Cardiac muscle cell (in vitro differentiated cells and primary cell): ENCODE results near the gene PMM2. TPM values are rescaled to one million over a fixed set of nuclear protein-coding genes. Genes with fewer than 3 reads are reported as not detected.
A peak's percentile ranks its signal among the peaks of the same experiment; 100 is the strongest.
"Not testable (repeated sequence)": the region's sequence is repeated elsewhere in the genome, so short reads cannot be mapped to it uniquely, and the experiment has no call there.

ENCODE experiments used
- DNase-seq, 2 donors: peaks; one replicate each; pipeline versions ENCODE4 v3.0.0 to v3.0.0-alpha.2; 2010 to 2017; ENCODE audit warnings: low read depth in 1 of 2, low spot score in 1 of 2
- H3K27ac ChIP-seq: fragments of 200-600 bp; sonication (generic); 2 replicates; pipeline ENCODE4 v1.5.1; 2016
- H3K27me3 ChIP-seq: fragments of 200-600 bp; sonication (generic); 2 replicates; pipeline ENCODE4 v1.6.0; 2016; ENCODE audit warnings: control low read depth
- H3K36me3 ChIP-seq: fragments of 200-600 bp; sonication (generic); 2 replicates; pipeline ENCODE4 v1.5.1; 2016; ENCODE audit warnings: control low read depth
- H3K4me1 ChIP-seq: fragments of 200-600 bp; sonication (generic); 2 replicates; pipeline ENCODE4 v1.8.1; 2017; ENCODE audit warnings: low read depth, mild to moderate bottlenecking, mixed run types
- H3K4me3 ChIP-seq: fragments of 200-600 bp; sonication (generic); 2 replicates; pipeline ENCODE4 v1.5.1; 2016; ENCODE audit warnings: mild to moderate bottlenecking
- H3K9me3 ChIP-seq: fragments of 200-600 bp; sonication (generic); 2 replicates; pipeline ENCODE4 v1.5.1; 2017; ENCODE audit warnings: low read depth, mild to moderate bottlenecking, control low read depth
- polyA plus RNA-seq: library from polyadenylated mRNA; unstranded; fragments of >200 nt; fragmentation: Nextera tagmentation; extraction: Ambion mirVana; gene quantifications from 2 replicates; pipeline ENCODE4 v1.2.1, GENCODE V29; 2016
- total RNA-seq: library from RNA; depleted of rRNA; stranded (reverse); fragments of >200 nt; gene quantifications from 2 replicates; pipeline ENCODE4 v1.2.3, GENCODE V29; 2016
- TF ChIP-seq, protein P1 (sequence below): IDR thresholded peaks from 2 replicates; pipeline ENCODE4 v1.5.1; 2012; ENCODE audit warnings: low read depth, mild to moderate bottlenecking, low read length

The PMM2 gene
- total and polyA plus RNA-seq, 2 experiments from 2014 or later, result 12.9 to 14.2 TPM

DNA sequence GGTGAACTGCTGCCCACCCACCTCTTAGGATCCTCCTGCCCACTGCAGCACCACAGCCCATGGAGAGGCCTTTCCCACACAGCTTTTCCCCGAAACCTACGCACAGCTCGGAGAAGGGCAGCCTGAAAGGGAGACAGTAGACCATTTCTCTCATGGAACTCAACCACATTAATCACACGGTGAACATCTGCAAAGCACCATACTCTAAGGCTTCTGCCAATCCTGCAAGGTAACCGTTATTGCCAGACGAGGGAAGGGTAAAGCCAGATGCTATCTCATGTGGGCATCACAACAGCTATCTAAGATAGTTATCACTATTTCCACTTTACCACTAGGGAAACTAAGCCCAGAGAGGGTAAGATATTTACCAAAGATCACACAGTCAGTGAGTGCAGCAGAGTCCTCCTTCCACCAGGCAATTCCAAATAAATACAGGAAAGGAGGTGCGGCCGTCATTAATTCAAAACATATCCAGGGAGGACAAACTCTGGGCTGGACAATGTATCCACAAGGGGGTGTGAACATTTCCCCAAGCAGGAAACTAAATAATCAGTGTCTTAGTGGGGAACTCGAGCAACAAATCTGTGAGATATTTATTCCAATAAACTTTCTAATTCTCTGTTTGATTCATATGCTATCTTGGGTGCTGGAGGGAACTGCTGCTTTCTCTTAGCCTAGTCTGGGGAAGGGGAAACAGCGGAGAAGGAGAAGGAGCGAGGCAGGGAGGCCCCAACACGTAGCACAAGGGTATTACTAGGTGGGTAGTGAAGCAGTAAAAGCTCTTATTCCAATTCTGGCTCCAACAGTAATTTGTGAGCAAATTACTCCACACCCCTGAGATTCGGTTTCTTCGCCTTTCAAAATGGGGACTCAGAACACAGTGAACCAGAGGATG is 923 bp upstream of the PMM2 start:
- TF ChIP-seq, protein P1, sequence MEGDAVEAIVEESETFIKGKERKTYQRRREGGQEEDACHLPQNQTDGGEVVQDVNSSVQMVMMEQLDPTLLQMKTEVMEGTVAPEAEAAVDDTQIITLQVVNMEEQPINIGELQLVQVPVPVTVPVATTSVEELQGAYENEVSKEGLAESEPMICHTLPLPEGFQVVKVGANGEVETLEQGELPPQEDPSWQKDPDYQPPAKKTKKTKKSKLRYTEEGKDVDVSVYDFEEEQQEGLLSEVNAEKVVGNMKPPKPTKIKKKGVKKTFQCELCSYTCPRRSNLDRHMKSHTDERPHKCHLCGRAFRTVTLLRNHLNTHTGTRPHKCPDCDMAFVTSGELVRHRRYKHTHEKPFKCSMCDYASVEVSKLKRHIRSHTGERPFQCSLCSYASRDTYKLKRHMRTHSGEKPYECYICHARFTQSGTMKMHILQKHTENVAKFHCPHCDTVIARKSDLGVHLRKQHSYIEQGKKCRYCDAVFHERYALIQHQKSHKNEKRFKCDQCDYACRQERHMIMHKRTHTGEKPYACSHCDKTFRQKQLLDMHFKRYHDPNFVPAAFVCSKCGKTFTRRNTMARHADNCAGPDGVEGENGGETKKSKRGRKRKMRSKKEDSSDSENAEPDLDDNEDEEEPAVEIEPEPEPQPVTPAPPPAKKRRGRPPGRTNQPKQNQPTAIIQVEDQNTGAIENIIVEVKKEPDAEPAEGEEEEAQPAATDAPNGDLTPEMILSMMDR, result no peak
- Histone ChIP-seq H3K27ac (peak overlapping the region; percentile 33), H3K4me1 (peaks cover 7% of the 10 kb centered on the region), H3K36me3 (peaks cover under 1% of the 10 kb centered on the region), H3K9me3 (no peaks in the 10 kb centered on the region), H3K4me3 (peak overlapping the region; percentile 63), H3K27me3 (no peaks in the 10 kb centered on the region)
- no peak for DNase-seq

DNA sequence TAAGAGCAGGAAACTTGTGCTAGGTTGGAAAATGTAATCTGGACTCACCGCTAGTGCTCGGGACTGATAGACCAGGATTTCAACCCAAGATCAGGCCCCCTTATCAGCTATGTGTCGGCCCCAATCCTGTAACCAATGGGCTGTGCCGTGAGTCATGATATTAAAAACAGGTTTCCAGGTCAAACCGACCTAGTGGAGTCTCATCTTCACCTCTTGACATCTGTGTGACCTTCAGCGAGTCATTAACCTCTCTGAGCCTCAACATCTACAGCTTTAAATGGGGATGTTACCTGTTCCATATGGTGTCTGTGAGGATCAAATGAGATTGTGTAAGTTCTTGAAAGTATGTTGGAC is 512 bp downstream of the PMM2 start:
- Histone ChIP-seq H3K9me3 (no peaks in the 10 kb centered on the region), H3K36me3 (peaks cover 11% of the 10 kb centered on the region), H3K4me3 (peak overlapping the region; percentile 63), H3K4me1 (peaks cover 7% of the 10 kb centered on the region), H3K27me3 (no peaks in the 10 kb centered on the region), H3K27ac (peak overlapping the region; percentile 52)
- TF ChIP-seq, protein P1, result no peak
- DNase-seq, result no peak

DNA sequence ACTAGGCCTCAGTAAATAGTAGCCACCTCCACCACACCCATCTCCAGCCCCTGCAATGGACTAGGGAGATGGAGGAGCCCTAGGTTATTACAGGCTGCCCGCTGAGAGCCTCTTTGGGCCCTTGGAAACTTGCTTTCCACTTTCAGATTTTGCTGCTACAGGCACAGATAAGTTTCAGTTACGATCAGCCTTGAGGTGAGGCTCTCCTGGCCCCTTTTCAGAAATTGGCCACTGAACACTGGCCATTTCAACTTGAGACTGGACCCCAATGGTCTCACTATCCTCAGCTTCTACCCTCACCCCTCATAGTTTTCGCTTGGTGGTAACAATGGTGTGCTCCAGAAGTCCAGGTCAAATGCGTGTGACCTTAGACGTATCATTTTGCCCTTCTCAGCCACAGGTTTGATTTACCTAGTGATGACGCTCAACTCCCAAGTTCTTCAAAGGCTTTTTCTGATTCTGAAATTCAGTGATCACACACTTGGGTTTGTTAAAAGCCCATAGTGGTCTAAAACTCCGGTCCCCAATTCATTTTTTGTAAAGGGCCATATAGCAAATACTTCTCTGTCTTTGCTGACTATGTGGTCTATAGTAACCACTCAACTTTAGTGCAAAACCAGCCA is 1.0 kb downstream of the PMM2 start:
- H3K27ac ChIP-seq, result peak overlapping the region; percentile 52
- TF ChIP-seq, protein P1, result no peak

DNA sequence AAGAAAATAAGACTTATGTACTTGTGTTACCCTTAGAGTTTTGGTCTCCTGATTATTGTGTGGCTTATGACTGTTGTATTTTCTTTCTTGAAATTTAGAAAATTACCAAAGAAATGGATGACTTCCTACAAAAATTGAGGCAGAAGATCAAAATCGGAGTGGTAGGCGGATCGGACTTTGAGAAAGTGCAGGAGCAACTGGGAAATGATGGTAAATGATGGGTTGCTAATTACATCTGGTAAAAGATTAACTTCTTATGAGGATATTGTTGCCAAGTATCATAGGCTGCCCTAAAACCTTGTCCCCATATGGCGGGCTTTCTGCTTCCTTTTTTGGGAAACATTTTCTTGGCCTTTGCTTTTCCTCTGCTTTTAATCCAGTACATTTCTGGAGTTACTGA is 4.1 kb downstream of the PMM2 start:
- H3K27ac ChIP-seq, result no peak overlapping the region
- peaks cover 37% of the 10 kb centered on the region for H3K36me3 ChIP-seq
- no peak overlapping the region for H3K4me3 ChIP-seq
- DNase-seq, result no peak
- H3K27me3 ChIP-seq, result no peaks in the 10 kb centered on the region
- H3K4me1 ChIP-seq, result peaks cover 7% of the 10 kb centered on the region
- TF ChIP-seq, protein P1, result no peak
- H3K9me3 ChIP-seq, result no peaks in the 10 kb centered on the region

More for the DNA sequence above, 1.0 kb downstream of the PMM2 start:
- H3K4me1 ChIP-seq, result peaks cover 7% of the 10 kb centered on the region
- peak overlapping the region; percentile 63 for H3K4me3 ChIP-seq
- peak in 1 of 2 donors; percentile 3 for DNase-seq
- H3K9me3 ChIP-seq, result no peaks in the 10 kb centered on the region
- no peaks in the 10 kb centered on the region for H3K27me3 ChIP-seq
- H3K36me3 ChIP-seq, result peaks cover 14% of the 10 kb centered on the region

DNA sequence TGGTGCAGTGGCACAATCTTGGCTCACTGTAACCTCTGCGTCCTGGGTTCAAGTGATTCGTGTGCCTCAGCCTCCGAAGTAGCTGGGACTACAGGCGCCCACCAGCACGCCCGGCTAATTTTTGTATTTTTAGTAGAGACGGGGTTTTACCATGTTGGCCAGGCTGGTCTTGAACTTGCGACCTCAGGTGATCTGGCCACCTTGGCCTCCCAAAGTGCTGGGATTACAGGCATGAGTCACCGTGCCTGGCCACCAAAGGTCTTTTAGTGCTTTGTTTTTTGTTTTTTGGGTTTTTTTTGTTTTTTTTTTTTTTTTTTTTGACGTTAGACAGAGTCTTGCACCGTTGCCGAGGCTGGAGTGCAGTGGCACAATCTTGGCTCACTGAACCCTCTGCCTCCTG is 6.1 kb downstream of the PMM2 start:
- not testable (repeated sequence) for H3K27me3 ChIP-seq, H3K4me3 ChIP-seq, H3K27ac ChIP-seq, H3K9me3 ChIP-seq, DNase-seq, H3K4me1 ChIP-seq
- H3K36me3 ChIP-seq, result peaks cover 55% of the 10 kb centered on the region

DNA sequence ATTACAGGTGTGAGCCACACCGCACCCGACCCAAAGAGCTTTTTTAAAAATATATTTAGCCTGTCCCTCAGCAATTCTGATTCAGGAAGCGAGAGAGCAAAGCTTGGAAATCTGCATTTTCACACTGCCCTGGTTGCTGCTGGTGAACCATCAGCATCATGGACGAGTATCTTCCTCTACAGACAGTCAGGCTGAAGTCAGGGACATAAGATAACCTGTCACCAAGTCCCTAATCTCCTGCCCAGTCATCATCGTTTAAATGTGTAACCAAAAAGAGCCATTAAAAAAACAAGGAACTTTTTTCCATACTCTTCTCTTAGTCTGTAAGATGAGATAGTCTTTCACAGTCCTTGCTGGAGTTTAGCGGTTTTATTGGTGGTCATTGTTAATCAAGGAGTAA is 6.7 kb downstream of the PMM2 start:
- Histone ChIP-seq H3K9me3 (no peaks in the 10 kb centered on the region), H3K27me3 (no peaks in the 10 kb centered on the region), H3K36me3 (peaks cover 59% of the 10 kb centered on the region), H3K27ac (no peak overlapping the region), H3K4me1 (no peaks in the 10 kb centered on the region), H3K4me3 (no peak overlapping the region)
- TF ChIP-seq, protein P1, result no peak
- DNase-seq, result no peak
